ENCODE measurements around the gene DCP2.
A peak's percentile ranks its signal among the peaks of the same experiment; 100 is the strongest.

DCP2 gene

DNA sequence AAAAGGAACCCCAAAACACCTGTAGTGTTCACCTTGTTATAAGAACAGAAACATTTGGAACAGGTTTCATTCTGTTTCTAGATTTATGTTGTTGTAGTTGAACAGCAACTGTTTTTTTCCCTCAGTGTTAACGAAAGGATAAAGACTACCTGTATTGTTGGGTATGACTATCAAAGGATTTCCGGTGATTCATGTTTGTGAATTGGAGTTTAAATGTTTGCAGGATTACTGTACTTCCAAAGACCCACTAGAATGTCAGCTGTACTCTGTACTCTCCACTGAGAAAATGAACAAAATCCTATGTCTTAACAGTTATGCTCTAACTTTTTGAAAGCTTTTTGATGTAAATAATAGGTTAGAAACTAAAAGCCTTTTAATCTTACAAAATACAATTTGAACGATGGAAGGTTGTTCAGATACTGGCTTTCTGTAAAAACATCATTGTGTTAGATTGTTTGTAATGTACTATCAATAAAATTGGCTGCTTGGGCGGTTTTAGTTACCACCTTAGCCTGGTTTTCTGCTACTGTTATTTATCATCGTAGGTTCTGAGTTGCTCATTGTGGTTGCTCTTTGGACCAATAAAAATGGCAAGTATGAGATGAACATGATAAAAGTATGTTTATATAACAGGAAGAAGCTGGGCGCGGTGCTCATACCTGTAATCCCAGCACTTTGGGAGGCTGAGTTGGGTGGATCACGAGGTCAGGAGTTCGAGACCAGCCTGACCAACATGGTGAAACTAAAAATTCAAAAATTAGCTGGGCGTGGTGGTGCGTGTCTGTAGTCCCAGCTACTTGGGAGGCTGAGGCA, 44.1 kb downstream of the DCP2 start:
- Histone ChIP-seq H3K27me3 (ENCODE audit: low read length) (no peaks in the 10 kb centered on the region), H3K4me3 (ENCODE audit: insufficient read depth, low read length, poor library complexity, severe bottlenecking) (no peak overlapping the region), H3K36me3 (ENCODE audit: low read length) (peaks cover 37% of the 10 kb centered on the region), H3K79me2 (ENCODE audit: insufficient read depth, low read length) (no peaks in the 10 kb centered on the region), H3K4me2 (ENCODE audit: low read depth, low read length, poor library complexity, severe bottlenecking) (no peak overlapping the region), H2AFZ (ENCODE audit: low read depth, low read length, severe bottlenecking) (no peak overlapping the region), H3K9me2 (replicated peaks; ENCODE audit: insufficient read depth, low read length) (no peaks in the 10 kb centered on the region), H3K9ac (ENCODE audit: low read length) (no peak overlapping the region), H3F3A (ENCODE audit: insufficient read depth) (no peaks in the 10 kb centered on the region; the same call in 1 of the 2 replicates), H3K27ac (ENCODE audit: low read depth, low read length) (no peak overlapping the region), H3K9me3 (ENCODE audit: insufficient read depth, low read length) (no peaks in the 10 kb centered on the region), H4K20me1 (ENCODE audit: low read depth, low read length) (peaks cover 3% of the 10 kb centered on the region; the same call in 1 of the 2 replicates)
- no peak for TF ChIP-seq EZH2phosphoT487 (conservative IDR thresholded peaks at IDR 0.05; ENCODE audit: low read length)
- TF ChIP-seq, protein P1, sequence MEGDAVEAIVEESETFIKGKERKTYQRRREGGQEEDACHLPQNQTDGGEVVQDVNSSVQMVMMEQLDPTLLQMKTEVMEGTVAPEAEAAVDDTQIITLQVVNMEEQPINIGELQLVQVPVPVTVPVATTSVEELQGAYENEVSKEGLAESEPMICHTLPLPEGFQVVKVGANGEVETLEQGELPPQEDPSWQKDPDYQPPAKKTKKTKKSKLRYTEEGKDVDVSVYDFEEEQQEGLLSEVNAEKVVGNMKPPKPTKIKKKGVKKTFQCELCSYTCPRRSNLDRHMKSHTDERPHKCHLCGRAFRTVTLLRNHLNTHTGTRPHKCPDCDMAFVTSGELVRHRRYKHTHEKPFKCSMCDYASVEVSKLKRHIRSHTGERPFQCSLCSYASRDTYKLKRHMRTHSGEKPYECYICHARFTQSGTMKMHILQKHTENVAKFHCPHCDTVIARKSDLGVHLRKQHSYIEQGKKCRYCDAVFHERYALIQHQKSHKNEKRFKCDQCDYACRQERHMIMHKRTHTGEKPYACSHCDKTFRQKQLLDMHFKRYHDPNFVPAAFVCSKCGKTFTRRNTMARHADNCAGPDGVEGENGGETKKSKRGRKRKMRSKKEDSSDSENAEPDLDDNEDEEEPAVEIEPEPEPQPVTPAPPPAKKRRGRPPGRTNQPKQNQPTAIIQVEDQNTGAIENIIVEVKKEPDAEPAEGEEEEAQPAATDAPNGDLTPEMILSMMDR (IDR thresholded peaks at IDR 0.05; ENCODE audit: insufficient read depth, low read length, poor library complexity, severe bottlenecking) = no peak

DNA sequence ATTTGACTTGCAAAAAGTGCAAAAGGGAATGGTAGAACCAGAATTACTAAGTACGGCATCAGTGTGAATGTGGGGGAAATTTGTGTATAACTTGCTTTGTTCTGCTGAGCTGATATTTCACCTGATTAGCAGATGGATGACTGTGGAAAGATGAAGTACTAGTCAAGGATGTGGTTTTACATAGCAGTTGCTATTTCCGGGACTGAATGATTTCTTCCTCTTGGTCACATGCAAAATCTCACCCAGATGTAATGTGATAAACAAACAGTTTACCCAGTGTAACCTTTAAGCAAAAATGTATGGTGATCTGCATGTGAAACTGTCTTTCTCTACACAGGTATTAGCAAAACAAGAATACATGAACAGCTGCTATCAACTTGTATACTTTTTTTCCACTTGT, 46.1 kb downstream of the DCP2 start:
- peak overlapping the region; percentile 15 for H3K4me2 ChIP-seq (ENCODE audit: low read depth, low read length, poor library complexity, severe bottlenecking)
- H3F3A ChIP-seq (ENCODE audit: insufficient read depth) = no peaks in the 10 kb centered on the region; the same call in 1 of the 2 replicates
- H3K27ac ChIP-seq (ENCODE audit: low read depth, low read length) = peak overlapping the region; percentile 30
- no peaks in the 10 kb centered on the region for H3K9me2 ChIP-seq (replicated peaks; ENCODE audit: insufficient read depth, low read length)
- no peak overlapping the region for H2AFZ ChIP-seq (ENCODE audit: low read depth, low read length, severe bottlenecking)
- TF ChIP-seq, protein P1 (IDR thresholded peaks at IDR 0.05; ENCODE audit: insufficient read depth, low read length, poor library complexity, severe bottlenecking) = no peak
- no peak for TF ChIP-seq EZH2phosphoT487 (conservative IDR thresholded peaks at IDR 0.05; ENCODE audit: low read length)
- H3K9me3 ChIP-seq (ENCODE audit: insufficient read depth, low read length) = no peaks in the 10 kb centered on the region
- peaks cover 28% of the 10 kb centered on the region for H3K36me3 ChIP-seq (ENCODE audit: low read length)
- H3K9ac ChIP-seq (ENCODE audit: low read length) = no peak overlapping the region
- H3K4me3 ChIP-seq (ENCODE audit: insufficient read depth, low read length, poor library complexity, severe bottlenecking) = no peak overlapping the region
- H3K27me3 ChIP-seq (ENCODE audit: low read length) = no peaks in the 10 kb centered on the region
- no peaks in the 10 kb centered on the region for H3K79me2 ChIP-seq (ENCODE audit: insufficient read depth, low read length)
- peaks cover 3% of the 10 kb centered on the region; the same call in 1 of the 2 replicates for H4K20me1 ChIP-seq (ENCODE audit: low read depth, low read length)

DNA sequence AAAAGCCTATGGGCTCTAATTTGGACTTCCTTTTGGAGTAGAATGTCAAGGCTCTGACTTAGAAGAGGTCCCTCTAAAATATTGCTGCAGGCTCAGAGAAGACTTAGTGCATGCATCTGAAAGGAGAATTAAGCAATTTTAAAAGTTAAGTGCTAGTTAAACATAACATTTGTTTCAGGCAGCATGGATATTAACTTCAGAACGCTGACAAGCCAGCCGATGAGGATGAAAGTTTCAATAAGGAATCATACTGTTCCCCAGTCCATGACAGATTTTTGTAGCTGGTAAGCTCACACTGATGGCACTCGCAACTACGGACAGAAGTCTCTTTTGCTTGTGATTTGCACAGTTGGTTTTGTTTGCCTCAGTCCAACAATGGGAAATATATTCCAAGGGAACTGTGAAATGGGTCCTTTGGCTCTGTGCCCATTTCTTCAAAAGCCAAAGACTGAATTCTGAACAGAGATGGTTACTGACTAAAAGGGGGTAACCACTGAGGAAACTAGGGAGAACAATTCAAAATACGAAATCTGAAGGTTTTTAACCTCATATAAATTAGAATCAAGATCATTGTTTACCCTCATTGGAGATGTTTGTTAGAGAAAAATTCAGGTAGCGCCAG, 47.6 kb downstream of the DCP2 start:
- no peaks in the 10 kb centered on the region for H4K20me1 ChIP-seq (ENCODE audit: low read depth, low read length)
- H3K27ac ChIP-seq (ENCODE audit: low read depth, low read length) = no peak overlapping the region
- H3K9me3 ChIP-seq (ENCODE audit: insufficient read depth, low read length) = no peaks in the 10 kb centered on the region
- H3K4me3 ChIP-seq (ENCODE audit: insufficient read depth, low read length, poor library complexity, severe bottlenecking) = no peak overlapping the region
- TF ChIP-seq, protein P1 (IDR thresholded peaks at IDR 0.05; ENCODE audit: insufficient read depth, low read length, poor library complexity, severe bottlenecking) = no peak
- TF ChIP-seq EZH2phosphoT487 (conservative IDR thresholded peaks at IDR 0.05; ENCODE audit: low read length) = no peak
- peaks cover 17% of the 10 kb centered on the region for H3K36me3 ChIP-seq (ENCODE audit: low read length)
- no peaks in the 10 kb centered on the region for H3K27me3 ChIP-seq (ENCODE audit: low read length)
- H3F3A ChIP-seq (ENCODE audit: insufficient read depth) = no peaks in the 10 kb centered on the region; the same call in 1 of the 2 replicates
- H3K4me2 ChIP-seq (ENCODE audit: low read depth, low read length, poor library complexity, severe bottlenecking) = no peak overlapping the region
- H3K9me2 ChIP-seq (replicated peaks; ENCODE audit: insufficient read depth, low read length) = no peaks in the 10 kb centered on the region
- H3K79me2 ChIP-seq (ENCODE audit: insufficient read depth, low read length) = no peaks in the 10 kb centered on the region
- no peak overlapping the region for H3K9ac ChIP-seq (ENCODE audit: low read length)
- no peak overlapping the region for H2AFZ ChIP-seq (ENCODE audit: low read depth, low read length, severe bottlenecking)

Measured in SU-DHL-6 (cell line).